CD4-positive, alpha-beta T cell treated with Interleukin-12 subunit alpha and Interleukin-12 subunit beta, for 1 hour (primary cell): ENCODE data around the gene DDN.
A peak's percentile ranks its signal among the peaks of the same experiment; 100 is the strongest.

ENCODE experiments used
- DNase-seq: peaks from one replicate; pipeline ENCODE4 v3.0.0-alpha.2; 2020

Gene DDN

DNA sequence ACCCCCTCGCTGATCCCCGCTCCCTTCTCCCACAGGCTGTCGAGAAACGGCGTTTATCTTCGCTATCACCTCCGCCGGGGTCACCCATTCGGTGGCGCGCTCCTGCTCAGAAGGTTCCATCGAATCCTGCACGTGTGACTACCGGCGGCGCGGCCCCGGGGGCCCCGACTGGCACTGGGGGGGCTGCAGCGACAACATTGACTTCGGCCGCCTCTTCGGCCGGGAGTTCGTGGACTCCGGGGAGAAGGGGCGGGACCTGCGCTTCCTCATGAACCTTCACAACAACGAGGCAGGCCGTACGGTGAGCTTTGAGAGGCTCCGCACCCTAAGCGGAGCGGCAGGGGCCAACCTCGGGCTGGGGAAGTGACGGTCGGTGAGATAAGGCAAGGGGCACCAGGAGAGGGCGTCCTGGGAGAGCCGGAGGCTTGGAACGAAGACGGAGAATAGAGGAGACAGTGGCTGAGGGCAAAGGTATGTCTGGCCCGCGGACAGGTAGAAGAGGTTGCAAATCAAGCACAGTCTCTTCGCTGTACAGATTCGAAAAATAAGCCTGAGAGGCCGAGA lies 18.7 kb downstream of the DDN start:
- DNase-seq = peak; percentile 44

DNA sequence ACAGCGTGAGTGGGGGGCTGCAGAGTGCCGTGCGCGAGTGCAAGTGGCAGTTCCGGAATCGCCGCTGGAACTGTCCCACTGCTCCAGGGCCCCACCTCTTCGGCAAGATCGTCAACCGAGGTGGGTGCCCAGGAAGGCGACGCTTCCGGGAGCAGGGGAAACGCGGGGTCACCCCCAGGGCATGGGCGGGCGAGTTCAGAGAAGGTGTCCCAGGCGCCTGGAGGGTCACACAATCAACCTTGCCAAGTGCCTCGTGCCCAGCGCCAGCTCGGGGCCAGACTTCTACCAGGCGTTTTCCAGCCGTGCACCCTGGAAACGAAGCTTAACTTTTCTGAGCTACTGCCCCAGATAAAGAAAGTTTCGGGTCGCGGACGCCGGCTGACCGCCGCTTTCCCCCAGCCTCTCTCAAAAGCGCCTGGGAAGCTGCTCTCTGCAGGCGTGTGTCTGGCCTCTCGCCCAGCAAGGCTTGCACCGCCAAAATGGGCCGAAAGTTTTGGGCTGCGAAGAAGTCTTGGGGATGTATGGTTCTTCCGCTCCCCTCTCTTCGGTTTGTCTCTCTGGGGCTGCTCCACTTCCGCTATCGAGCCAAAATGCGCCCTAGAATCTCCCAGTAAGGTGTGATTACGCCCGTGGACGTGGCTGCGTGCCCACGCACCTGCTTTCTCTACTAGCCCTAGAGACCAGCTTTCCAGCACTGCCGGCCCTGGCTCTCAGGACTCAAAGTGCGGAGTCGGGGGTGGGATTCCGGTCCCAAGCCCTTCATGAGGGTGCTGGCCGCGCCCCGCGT lies 19.4 kb downstream of the DDN start:
- peak; percentile 52 for DNase-seq

DNA sequence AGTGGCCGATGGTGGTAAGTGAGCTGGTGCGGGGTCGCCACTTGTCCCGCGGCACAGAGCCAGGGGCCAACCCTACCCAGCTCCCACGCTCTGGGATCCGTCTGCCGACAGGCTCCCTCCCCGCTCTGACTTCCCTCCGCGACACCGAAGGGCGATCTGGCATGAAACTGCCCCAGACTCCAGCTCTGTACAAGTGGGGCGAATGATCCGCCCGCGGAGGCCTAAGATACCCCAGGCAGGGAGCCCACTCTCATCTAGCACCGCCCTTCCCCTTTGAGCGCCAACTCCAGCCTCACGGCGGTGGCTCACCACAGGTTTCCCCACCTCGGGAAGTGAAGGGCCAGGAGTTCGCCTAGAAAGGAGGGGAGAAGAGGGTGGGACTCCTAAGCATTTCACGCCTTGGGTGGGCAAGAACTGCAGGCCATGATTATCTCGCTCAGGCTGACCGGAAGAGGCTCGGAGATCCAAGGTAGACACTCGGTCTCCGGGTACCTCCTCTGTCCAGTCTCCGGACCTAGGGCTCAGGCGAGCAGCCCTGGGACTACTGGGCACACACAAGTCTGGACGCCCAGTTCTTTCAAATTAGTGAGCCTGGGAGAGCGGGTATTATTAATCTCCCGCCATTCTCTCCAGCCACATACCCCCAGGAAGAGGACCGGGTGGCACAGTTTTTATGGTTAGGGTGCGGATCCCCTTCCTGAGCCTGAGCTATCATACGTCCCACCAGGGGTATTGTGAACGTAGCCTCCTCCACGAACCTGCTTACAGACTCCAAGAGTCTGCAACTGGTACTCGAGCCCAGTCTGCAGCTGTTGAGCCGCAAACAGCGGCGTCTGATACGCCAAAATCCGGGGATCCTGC lies 20.2 kb downstream of the DDN start:
- no peak for DNase-seq

DNA sequence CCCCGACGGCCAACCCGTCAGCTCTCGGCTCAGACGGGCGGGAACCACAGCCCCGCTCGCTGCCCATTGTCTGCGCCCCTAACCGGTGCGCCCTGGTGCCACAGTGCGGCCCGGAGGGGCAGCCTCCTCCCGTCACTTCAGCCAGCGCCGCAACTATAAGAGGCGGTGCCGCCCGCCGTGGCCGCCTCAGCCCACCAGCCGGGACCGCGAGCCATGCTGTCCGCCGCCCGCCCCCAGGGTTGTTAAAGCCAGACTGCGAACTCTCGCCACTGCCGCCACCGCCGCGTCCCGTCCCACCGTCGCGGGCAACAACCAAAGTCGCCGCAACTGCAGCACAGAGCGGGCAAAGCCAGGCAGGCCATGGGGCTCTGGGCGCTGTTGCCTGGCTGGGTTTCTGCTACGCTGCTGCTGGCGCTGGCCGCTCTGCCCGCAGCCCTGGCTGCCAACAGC lies 20.9 kb downstream of the DDN start, which contains the start of gene WNT1:
TSS of gene WNT1 (plus strand) at position 32 of the 450 bp plus-strand sequence. CDS start at position 361, 329 bp downstream.
- DNase-seq = no peak

DNA sequence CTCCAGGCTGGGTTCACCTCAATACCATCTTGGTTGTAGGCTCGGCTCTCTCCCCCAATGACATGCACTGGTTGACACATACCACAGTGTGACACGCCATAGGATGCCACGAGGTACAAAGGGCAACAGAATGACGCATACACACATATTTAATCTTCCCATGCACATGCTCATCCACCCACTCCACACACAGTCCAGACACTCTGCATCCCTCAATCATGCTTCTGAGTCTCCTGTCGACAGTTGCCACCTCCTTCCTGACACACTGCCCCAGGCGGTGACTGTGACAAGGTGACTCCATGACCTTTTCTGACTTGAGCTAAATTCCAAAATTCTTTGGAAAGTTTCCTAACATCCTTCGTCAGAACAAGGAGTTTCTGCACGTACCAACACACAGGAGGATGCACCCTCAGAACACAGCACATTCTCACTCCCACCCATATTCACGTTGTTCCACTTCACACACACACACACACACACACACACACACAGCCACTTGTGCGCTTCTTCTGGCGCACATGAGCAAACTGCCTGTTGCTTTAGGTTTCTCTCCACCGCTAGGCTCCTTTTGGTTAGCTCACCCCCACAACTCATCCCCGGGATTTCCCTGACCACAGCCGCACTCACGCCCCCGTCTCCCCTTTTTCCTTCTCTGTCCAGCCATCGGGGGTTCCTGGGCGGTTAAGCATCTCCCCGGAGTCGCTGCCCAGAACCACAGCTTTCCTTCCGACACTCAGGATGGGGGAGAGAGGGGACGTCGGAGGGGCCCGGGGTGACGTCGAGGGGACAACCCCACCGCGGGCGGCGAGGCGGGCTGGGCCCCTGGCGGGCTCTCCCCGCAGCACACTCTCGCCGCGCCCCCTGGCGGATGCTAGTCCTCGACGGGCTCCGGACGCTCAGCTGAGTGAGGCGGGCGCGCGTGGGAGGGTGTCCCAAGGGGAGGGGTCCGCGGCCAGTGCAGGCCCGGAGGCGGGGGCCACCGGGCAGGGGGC lies 21.6 kb downstream of the DDN start:
- DNase-seq = peak; percentile 88

DNA sequence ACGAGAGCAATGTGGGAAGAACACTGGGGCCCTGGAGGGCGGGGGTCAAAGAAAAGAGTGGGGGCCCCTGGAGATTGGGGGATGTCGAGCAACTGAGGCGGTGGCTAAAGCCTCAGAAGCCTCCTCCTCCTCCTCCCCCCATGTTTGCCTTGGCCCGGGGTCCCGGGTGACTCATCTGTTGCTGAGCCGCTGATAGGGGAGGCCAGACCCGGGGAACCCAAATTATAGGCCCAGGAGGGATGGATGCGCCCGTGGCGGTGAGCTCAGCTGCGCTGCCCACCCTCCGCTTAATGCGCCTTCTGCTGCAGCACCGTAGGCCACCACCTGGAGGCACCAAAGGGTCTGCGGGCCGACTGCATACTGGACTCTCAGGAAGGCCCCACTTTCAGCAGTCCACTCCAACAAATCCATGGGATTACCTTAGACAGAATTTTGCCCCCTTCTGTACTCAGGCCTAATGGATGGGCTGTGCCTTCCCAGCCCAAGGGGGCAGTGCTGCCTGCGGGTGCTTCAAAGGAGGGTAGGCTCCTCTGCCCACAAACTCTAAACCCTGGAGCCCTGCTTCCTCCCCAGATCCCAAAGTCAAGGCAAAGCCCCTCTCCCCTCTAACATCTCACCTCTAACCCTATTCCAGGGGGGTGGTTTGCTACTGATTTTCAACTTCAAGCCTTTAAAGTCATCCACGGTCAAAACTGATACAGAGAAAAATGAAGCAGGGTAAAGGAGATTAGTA lies 25.1 kb downstream of the DDN start:
- DNase-seq = peak; percentile 46

DNA sequence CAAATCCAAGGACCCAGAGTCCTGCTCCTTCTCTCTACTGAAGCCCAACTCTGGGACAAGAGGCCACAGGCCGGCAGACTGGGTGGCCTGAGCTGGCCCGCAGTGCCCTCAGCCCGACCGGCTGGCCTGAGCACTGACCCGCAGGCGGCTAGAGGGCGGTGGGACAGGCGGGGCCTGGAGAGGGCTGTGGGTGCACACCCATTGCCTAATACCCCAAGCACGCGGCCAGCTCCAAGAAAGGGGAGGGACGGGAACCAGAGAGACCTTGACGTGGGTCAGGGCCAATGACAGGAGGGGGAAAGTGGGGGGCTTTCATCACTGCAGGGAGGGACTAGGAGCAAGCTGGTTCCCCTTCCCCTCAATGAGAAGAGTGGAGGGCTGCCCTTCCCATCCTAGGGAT lies 25.6 kb downstream of the DDN start:
- DNase-seq = no peak

DNA sequence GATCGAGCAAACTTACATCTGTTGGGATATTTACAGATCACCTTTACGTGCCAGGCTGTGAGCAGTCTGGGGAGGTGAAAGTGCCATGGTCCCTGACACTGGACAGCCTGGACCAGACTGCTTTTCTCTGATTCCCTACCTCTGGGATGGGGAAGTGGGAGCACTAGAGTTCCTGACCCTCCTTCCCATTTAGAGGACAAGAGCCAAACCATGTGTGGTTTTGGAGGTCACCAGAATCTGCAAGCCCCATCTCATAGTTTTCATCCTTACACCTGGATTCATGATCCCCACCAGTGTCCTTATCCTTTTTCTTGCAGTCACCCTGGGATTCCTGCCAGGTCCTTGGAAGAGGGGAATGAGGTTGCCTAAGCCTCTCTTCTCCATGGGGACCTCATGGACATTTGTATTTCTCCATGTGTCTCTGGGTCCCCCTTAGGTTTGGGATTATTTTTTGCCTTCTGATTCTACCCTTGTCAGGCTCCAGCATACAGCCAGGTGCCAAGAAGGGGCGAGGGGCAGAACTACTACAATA lies 26.2 kb downstream of the DDN start:
- no peak for DNase-seq

DNA sequence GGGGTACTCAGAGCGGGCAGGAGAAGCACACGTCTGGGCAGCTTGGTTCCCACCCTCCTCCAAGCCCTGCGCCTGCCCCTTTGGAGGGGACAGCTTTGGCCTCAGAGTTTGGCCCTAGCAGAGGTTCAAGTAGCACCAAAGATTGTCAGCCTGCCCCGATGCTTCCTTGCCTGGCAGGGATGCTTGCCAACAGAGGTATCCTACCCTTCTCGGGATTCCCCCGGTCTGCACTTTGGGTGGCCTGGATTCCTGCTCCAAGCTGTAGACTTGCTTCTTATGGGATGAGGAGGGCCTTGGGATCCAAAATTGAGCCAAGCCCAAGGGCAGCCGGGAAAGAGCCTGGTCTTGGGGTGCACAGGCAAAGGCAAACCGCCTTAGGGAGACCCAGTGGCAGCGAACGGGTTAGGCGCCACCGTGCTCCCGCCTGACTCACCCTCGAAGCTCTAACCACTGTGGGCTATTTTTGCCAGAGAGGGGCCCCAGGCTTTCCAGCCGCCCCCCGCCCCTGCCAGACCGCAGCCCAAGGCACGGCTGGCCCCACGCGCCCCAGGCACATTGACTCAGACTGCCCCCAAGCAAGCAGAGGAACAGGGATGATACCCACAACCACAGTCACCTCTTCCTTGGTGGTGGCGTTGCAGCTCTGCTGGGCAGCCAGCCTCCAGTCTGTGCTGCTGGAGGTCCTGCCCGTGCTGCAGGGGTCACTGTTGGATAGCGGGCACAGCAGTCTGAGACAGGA lies 26.8 kb downstream of the DDN start:
- DNase-seq = no peak

DNA sequence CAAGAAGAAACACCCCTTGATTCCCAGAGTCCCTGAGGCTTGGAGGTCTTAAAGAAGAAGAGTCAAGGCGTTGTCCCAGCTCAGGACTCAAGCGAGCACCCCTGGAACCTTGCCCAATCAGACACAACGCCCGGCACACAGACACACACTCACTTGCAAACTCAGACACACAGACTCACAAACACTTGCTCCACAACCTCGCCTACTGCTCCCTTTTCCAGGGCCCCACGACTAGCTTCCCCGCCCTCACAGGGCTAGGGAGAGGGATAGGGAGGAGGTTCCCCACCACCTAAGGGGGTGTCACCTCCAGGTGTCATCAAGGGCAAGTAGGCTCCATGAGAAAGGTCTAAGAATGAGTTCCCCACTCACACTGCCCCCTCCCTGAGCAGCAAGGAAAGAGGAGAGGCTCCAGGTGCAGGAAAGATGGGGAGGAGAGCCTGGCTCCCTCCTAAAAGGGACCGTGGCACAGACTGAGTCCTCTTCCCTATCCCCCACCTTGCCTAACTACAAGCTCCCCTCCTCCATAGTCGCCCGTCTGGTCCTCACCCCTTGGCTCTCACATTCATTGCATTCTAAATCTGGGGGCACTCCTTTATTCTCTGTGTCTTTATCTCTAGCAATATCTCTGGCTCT lies 28.4 kb downstream of the DDN start:
- no peak for DNase-seq

DNA sequence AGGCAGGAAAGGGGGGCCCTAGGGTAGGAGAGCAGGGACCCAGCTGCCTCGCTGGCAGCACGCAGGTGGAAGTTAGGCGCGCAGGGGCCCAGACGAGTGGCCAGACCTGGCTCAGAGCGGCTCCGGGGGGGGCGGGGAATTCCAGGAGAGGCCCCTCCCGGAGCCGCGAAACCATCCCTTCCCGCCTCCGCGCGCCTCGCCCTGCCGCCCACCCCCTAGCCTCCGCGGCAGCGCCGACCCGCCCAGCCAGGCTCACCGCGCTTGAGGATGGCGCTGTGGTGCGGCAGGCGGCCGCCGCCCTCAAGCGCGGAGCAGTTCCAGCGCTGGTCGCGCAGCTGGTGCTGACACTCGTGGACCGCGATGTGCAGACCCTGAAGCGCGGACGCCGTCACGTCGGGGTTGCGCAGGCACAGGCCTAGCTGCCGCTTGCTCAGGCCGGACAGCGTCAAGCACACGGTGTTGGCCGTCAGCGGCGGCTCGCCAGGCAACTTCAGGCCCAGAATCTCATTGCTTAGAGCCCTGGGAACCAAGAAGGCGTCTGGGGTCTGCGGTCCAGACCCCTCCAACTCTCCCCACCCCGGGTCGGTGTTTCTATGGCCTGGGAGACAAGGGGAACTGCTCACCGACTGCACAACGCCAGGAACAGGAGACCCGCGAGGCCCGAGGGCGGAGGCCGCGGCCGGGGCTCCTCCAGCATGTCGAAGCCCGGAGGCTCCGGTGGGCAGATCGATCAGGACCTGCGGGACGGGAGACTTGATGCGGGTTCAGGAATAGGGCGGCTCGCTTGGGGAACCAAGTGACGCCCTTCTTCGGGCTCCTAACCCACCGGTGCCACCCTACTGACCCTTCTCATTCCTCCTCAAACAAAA lies 29.1 kb downstream of the DDN start:
- peak; percentile 49 for DNase-seq

DNA sequence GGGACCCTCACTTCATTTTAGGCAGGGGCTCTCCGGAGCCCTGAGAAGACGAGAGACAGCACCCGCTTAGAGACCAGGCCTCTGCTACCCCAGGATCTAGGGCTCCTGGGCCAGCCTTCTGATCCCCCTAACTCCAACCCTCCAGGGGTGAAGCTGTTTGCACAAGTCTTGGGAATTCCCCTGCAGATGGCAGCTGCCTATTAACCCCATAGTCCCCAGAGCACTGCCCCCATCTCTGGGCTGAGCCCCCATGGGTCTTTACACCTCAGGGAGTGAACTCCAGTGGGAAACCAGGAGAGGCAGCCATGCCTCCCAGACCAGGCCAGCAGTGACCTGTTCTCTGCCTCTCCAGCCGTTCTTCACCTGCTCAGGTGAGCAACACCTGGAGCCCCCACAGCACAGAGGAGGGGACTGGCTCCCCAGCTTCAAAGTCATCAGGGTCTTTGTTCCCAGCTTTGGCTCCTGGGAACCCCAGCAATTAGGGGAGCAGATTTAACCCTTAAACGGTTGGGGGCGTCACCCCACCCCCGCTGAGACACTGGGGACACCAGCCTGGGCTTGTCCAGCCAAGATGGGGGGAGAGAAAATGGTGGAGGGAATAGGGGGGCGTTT lies 29.9 kb downstream of the DDN start:
- DNase-seq = no peak

DNA sequence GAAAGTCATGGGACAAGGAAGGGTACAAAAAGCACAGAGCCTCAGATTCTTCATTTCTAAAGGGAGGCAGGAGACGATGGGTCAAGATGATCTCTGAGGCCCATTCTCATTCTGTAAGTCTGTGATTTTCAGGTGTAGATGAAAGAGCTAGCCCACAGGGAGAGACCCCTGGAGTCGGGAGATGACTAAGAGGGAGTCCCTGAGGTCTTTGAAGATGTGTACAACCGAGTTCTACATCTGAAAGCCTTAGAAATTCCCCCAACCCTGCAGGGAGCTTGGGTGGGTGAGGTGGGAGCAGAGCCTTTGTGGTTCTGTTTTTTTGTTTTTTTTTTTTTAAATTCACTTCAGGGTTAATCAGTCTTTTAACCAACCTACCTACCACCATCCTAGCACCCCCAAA lies 30.7 kb downstream of the DDN start:
- no peak for DNase-seq

DNA sequence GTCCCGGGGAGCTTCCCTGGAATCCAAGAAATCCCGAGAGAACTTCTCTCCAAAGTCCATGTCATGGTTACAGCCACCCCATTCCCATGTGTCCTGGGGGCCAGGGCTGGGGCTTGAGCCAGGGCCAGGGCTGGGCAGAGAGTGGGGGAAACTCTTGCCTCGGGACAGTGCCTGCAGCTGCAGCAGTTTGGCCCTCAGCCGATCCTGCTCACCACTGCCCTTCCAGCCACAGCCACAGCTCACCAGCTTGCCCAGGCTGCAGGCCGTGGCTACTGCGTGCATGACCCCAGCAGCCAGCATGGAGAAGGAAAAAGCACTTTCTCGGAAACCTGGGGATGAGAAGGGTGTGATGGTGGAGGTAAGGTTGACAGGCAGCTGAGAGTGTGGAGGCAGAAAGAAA lies 31.2 kb downstream of the DDN start:
- DNase-seq = no peak

DNA sequence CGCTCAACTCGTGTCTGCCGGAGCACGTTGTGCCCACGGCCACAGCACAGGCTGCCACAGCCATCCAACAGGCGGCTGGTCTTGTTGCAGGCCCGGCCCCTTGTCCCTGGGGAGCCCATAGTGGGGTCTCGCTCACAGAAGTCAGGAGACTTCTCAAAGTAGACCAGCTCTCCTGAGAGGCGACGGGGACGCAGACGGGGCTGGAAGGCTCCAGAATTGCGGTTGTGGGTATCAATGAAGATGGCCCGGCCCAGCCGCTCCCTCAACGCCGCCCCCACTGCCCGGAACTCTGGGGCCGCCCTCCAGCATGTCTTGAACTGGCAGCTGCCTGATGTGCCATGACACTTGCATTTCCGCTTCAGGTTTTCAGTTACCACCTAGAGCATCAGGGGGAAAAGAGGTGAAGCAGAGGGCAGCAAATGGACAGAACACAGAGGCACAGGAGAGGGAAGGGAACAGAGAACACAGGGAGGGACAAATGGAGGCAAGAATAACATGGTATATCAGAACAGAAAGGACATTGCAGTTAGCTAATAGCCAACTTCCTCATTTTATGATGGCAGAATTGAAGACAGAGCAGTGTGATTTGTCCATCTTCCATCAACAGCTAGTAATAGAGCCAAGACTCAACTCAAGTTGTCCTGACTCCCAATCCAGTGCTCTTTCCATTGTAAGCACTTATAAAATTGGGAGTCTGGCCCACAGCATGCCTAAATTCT lies 32.8 kb downstream of the DDN start:
- DNase-seq = no peak

DNA sequence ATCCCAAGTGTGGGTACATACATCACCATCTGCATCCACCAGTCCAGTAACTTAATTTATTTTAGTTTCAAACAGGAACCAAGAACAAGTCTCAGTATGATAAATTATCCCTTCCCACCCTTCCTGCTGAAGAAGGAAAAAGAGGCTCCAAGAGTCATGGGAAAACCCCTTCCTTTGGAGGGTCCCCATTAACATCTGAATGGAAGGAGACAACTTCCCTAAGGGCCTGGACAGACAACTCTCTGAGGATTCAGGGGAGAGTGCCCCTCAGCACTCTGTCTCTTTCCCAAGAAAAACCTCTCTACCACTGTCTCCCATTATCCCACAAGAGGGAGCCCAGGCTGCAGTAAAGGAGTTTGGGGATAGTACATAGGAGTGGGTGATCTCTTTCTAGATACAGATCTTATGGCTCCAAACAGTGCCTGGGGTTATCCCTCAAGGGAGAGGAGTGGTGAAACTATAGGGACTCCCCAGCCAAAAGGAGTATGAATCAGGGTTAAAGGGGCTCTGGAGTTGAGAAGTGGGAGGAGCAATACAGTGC lies 33.8 kb downstream of the DDN start:
- DNase-seq = no peak

DNA sequence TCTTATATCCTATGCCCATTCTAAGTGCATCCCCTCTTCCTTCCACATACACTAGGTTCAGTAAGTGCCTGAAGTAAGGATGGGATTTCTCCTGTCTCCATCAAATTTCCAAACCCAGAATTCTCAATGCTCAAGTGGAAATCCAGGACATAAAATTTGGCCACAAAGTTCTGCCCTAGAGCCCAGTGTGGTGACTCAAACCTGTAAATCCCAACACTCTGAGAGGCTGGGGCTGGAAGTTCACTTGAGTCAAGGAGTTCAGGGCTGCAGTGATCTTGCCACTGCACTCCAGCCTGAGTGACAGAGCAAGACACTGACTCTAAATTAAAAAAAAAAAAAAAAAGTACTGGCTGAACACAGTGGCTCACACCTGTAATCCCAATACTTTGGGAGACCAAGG lies 37.4 kb downstream of the DDN start:
- DNase-seq = no peak

DNA sequence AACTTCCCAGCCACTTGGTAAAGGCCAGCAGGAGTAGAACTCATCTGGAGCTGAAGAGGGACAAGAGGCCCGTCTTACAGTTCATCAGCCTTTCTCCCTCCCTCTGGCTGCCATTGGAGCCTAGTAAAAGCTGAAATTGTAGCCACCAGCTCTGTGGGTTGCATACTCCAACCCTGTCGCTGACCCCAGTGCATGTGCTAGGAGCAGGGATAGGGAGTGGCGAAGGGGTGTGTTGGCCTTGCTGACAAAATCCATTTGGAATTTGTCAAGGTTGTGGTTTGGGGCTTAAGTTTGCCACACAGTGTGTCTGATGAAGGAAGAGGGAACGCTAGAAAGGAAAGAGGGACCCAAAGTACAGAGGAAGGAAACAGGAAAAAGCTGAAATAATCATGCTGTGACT lies 37.8 kb downstream of the DDN start:
- DNase-seq = no peak
